ENCODE results near the gene AGXT.
"Not testable (repeated sequence)": the region's sequence is repeated elsewhere in the genome, so short reads cannot be mapped to it uniquely, and the experiment has no call there.

Gene AGXT

GRCh38 chr2:240840435-240841060 is 28.1 kb upstream of the AGXT start:
- Histone ChIP-seq H3K36me3 (ENCODE audit: control insufficient read depth in 1 of 2, insufficient read depth in 2 of 2, low read length in 2 of 2) (no peaks in the 10 kb centered on the region), H3K9ac (ENCODE audit: low read depth in 1 of 2, low read length in 2 of 2) (no peak overlapping the region), H3K27ac (ENCODE audit: low read depth, low read length) (no peak overlapping the region), H3K4me3 (ENCODE audit: low read depth in 1 of 2, low read length in 2 of 2) (no peak overlapping the region), H3K9me3 (ENCODE audit: control insufficient read depth in 1 of 2, low read length in 2 of 2) (no peaks in the 10 kb centered on the region), H3K4me1 (ENCODE audit: control insufficient read depth in 1 of 2, insufficient read depth in 2 of 2, low read length in 2 of 2) (no peaks in the 10 kb centered on the region), H3K27me3 (ENCODE audit: control insufficient read depth in 1 of 2, insufficient read depth in 2 of 2, low read length in 2 of 2) (peaks cover 5 to 6% of the 10 kb centered on the region in 2 donors)

GRCh38 chr2:240846309-240846708 is 22.3 kb upstream of the AGXT start:
- H3K27ac ChIP-seq (ENCODE audit: low read depth, low read length); H3K36me3 ChIP-seq (ENCODE audit: control insufficient read depth in 1 of 2, insufficient read depth in 2 of 2, low read length in 2 of 2); H3K27me3 ChIP-seq (ENCODE audit: control insufficient read depth in 1 of 2, insufficient read depth in 2 of 2, low read length in 2 of 2); H3K9me3 ChIP-seq (ENCODE audit: control insufficient read depth in 1 of 2, low read length in 2 of 2); H3K9ac ChIP-seq (ENCODE audit: low read depth in 1 of 2, low read length in 2 of 2); H3K4me1 ChIP-seq (ENCODE audit: control insufficient read depth in 1 of 2, insufficient read depth in 2 of 2, low read length in 2 of 2); H3K4me3 ChIP-seq (ENCODE audit: low read depth in 1 of 2, low read length in 2 of 2): not testable (repeated sequence)

- Histone ChIP-seq H3K9me3 (ENCODE audit: control insufficient read depth in 1 of 2, low read length in 2 of 2) (no peaks in the 10 kb centered on the region), H3K27ac (ENCODE audit: low read depth, low read length) (no peak overlapping the region), H3K4me3 (ENCODE audit: low read depth in 1 of 2, low read length in 2 of 2) (no peak overlapping the region), H3K4me1 (ENCODE audit: control insufficient read depth in 1 of 2, insufficient read depth in 2 of 2, low read length in 2 of 2) (peaks cover 4 to 5% of the 10 kb centered on the region in 2 donors), H3K9ac (ENCODE audit: low read depth in 1 of 2, low read length in 2 of 2) (no peak overlapping the region), H3K36me3 (ENCODE audit: control insufficient read depth in 1 of 2, insufficient read depth in 2 of 2, low read length in 2 of 2) (no peaks in the 10 kb centered on the region), H3K27me3 (ENCODE audit: control insufficient read depth in 1 of 2, insufficient read depth in 2 of 2, low read length in 2 of 2) (no peaks in the 10 kb centered on the region)
Observed at GRCh38 chr2:240846873-240847595, 21.6 kb upstream of the AGXT start.

- Histone ChIP-seq H3K4me3 (ENCODE audit: low read depth in 1 of 2, low read length in 2 of 2) (no peak overlapping the region), H3K27ac (ENCODE audit: low read depth, low read length) (no peak overlapping the region), H3K36me3 (ENCODE audit: control insufficient read depth in 1 of 2, insufficient read depth in 2 of 2, low read length in 2 of 2) (no peaks in the 10 kb centered on the region), H3K27me3 (ENCODE audit: control insufficient read depth in 1 of 2, insufficient read depth in 2 of 2, low read length in 2 of 2) (no peaks in the 10 kb centered on the region), H3K9ac (ENCODE audit: low read depth in 1 of 2, low read length in 2 of 2) (no peak overlapping the region), H3K9me3 (ENCODE audit: control insufficient read depth in 1 of 2, low read length in 2 of 2) (no peaks in the 10 kb centered on the region), H3K4me1 (ENCODE audit: control insufficient read depth in 1 of 2, insufficient read depth in 2 of 2, low read length in 2 of 2) (peaks cover 4 to 5% of the 10 kb centered on the region in 2 donors)
Observed at GRCh38 chr2:240847817-240848216, 20.8 kb upstream of the AGXT start.

- no peaks in the 10 kb centered on the region for H3K36me3 ChIP-seq (ENCODE audit: control insufficient read depth in 1 of 2, insufficient read depth in 2 of 2, low read length in 2 of 2)
- peaks cover 0 to 1% of the 10 kb centered on the region in 2 donors for H3K9me3 ChIP-seq (ENCODE audit: control insufficient read depth in 1 of 2, low read length in 2 of 2)
- no peak overlapping the region for H3K4me3 ChIP-seq (ENCODE audit: low read depth in 1 of 2, low read length in 2 of 2)
- H3K4me1 ChIP-seq (ENCODE audit: control insufficient read depth in 1 of 2, insufficient read depth in 2 of 2, low read length in 2 of 2) = peaks cover 4 to 5% of the 10 kb centered on the region in 2 donors
- H3K27ac ChIP-seq (ENCODE audit: low read depth, low read length) = no peak overlapping the region
- H3K9ac ChIP-seq (ENCODE audit: low read depth in 1 of 2, low read length in 2 of 2) = no peak overlapping the region
- H3K27me3 ChIP-seq (ENCODE audit: control insufficient read depth in 1 of 2, insufficient read depth in 2 of 2, low read length in 2 of 2) = no peaks in the 10 kb centered on the region
Observed at GRCh38 chr2:240848900-240849680, 19.5 kb upstream of the AGXT start.

- Histone ChIP-seq H3K9ac (ENCODE audit: low read depth in 1 of 2, low read length in 2 of 2) (no peak overlapping the region), H3K27ac (ENCODE audit: low read depth, low read length) (no peak overlapping the region), H3K27me3 (ENCODE audit: control insufficient read depth in 1 of 2, insufficient read depth in 2 of 2, low read length in 2 of 2) (no peaks in the 10 kb centered on the region), H3K4me1 (ENCODE audit: control insufficient read depth in 1 of 2, insufficient read depth in 2 of 2, low read length in 2 of 2) (peaks cover 4 to 5% of the 10 kb centered on the region in 2 donors), H3K4me3 (ENCODE audit: low read depth in 1 of 2, low read length in 2 of 2) (no peak overlapping the region), H3K36me3 (ENCODE audit: control insufficient read depth in 1 of 2, insufficient read depth in 2 of 2, low read length in 2 of 2) (no peaks in the 10 kb centered on the region), H3K9me3 (ENCODE audit: control insufficient read depth in 1 of 2, low read length in 2 of 2) (peaks cover 2 to 11% of the 10 kb centered on the region in 2 donors)
Observed at GRCh38 chr2:240850026-240850425, 18.6 kb upstream of the AGXT start.

GRCh38 chr2:240850756-240851077 is 17.9 kb upstream of the AGXT start:
- no peaks in the 10 kb centered on the region for H3K36me3 ChIP-seq (ENCODE audit: control insufficient read depth in 1 of 2, insufficient read depth in 2 of 2, low read length in 2 of 2)
- H3K27ac ChIP-seq (ENCODE audit: low read depth, low read length) = no peak overlapping the region
- no peak overlapping the region for H3K9ac ChIP-seq (ENCODE audit: low read depth in 1 of 2, low read length in 2 of 2)
- no peaks in the 10 kb centered on the region for H3K27me3 ChIP-seq (ENCODE audit: control insufficient read depth in 1 of 2, insufficient read depth in 2 of 2, low read length in 2 of 2)
- H3K9me3 ChIP-seq (ENCODE audit: control insufficient read depth in 1 of 2, low read length in 2 of 2) = peaks cover 2 to 11% of the 10 kb centered on the region in 2 donors
- H3K4me3 ChIP-seq (ENCODE audit: low read depth in 1 of 2, low read length in 2 of 2) = no peak overlapping the region
- peaks cover 4 to 5% of the 10 kb centered on the region in 2 donors for H3K4me1 ChIP-seq (ENCODE audit: control insufficient read depth in 1 of 2, insufficient read depth in 2 of 2, low read length in 2 of 2)

- H3K9ac ChIP-seq (ENCODE audit: low read depth in 1 of 2, low read length in 2 of 2) = no peak overlapping the region
- H3K4me1 ChIP-seq (ENCODE audit: control insufficient read depth in 1 of 2, insufficient read depth in 2 of 2, low read length in 2 of 2) = peaks cover 4 to 5% of the 10 kb centered on the region in 2 donors
- peaks cover 2 to 11% of the 10 kb centered on the region in 2 donors for H3K9me3 ChIP-seq (ENCODE audit: control insufficient read depth in 1 of 2, low read length in 2 of 2)
- H3K27me3 ChIP-seq (ENCODE audit: control insufficient read depth in 1 of 2, insufficient read depth in 2 of 2, low read length in 2 of 2) = no peaks in the 10 kb centered on the region
- no peak overlapping the region for H3K27ac ChIP-seq (ENCODE audit: low read depth, low read length)
- H3K36me3 ChIP-seq (ENCODE audit: control insufficient read depth in 1 of 2, insufficient read depth in 2 of 2, low read length in 2 of 2) = no peaks in the 10 kb centered on the region
- no peak overlapping the region for H3K4me3 ChIP-seq (ENCODE audit: low read depth in 1 of 2, low read length in 2 of 2)
Observed at GRCh38 chr2:240851078-240851991, 17.3 kb upstream of the AGXT start.

GRCh38 chr2:240852671-240853314 is 15.8 kb upstream of the AGXT start:
- Histone ChIP-seq H3K36me3 (ENCODE audit: control insufficient read depth in 1 of 2, insufficient read depth in 2 of 2, low read length in 2 of 2) (no peaks in the 10 kb centered on the region), H3K9ac (ENCODE audit: low read depth in 1 of 2, low read length in 2 of 2) (no peak overlapping the region), H3K4me3 (ENCODE audit: low read depth in 1 of 2, low read length in 2 of 2) (no peak overlapping the region), H3K4me1 (ENCODE audit: control insufficient read depth in 1 of 2, insufficient read depth in 2 of 2, low read length in 2 of 2) (peaks cover 12 to 16% of the 10 kb centered on the region in 2 donors), H3K9me3 (ENCODE audit: control insufficient read depth in 1 of 2, low read length in 2 of 2) (peaks cover 2 to 11% of the 10 kb centered on the region in 2 donors), H3K27ac (ENCODE audit: low read depth, low read length) (no peak overlapping the region), H3K27me3 (ENCODE audit: control insufficient read depth in 1 of 2, insufficient read depth in 2 of 2, low read length in 2 of 2) (no peaks in the 10 kb centered on the region)
